GM19395 (cell line): ENCODE measurements around the gene ZNF726.
"Not testable (repeated sequence)": the region's sequence is repeated elsewhere in the genome, so short reads cannot be mapped to it uniquely, and the experiment has no call there.

Source experiments
- ATAC-seq: cut with Tn5 transposase; IDR thresholded peaks from one replicate; pipeline ENCODE4 v1.9.1; 2021; ENCODE audit warnings: mild to moderate bottlenecking, moderate library complexity; ENCODE audit not compliant: unreplicated experiment

The ZNF726 gene

DNA sequence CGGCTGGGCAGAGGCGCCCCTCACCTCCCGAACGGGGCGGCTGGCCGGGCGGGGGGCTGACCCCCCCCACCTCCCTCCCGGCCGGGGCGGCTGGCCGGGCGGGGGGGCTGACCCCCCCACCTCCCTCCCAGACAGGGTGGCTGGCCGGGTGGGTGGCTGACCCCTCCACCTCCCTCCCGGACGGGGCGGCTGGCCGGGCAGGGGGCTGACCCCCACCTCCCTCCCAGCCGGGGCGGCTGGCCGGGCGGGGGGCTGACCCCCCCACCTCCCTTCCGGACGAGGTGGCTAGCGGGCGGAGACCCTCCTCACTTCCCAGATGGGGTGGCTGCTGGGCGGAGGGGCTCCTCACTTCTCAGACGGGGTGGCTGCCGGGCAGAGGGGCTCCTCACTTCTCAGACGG, 22.3 kb downstream of the ZNF726 start:
- ATAC-seq = not testable (repeated sequence)

DNA sequence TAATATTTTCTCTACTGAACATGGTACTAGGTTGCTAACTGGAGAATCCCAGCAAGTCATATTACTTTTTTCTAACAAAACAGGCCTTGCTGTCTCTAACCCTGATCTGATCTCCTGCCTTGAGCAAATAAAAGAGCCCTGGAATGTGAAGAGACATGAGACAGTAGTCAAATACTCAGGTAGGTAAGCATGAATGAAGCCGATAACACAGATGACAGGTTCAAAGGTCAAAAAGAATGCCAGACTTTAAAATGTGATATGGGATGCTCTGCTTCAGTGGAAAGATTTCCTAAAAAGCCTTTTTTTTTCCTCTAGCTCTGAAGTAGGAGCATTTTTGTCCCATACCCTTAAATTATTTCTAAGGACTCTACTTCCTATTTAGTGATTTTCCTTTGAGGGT, 28.7 kb downstream of the ZNF726 start:
- no peak for ATAC-seq

DNA sequence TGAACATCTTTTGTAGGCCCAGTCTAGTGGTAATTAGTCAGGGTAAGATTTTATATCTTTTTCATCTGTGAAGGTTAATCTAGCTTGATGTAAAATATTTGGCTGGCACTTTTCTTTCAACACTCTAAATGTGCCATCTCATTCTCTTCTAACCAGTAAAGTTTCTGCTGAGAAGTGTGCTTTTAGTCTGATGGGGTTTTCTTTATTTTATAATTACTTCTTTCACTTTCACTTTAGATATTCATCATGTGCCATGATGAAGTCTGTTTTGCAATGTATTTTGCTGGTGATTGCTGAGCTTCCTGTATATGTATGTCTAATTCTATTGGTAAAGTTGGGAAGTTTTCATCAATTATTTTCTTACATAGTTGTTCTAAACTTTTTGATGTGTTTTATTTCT, 31.9 kb downstream of the ZNF726 start:
- ATAC-seq = no peak

DNA sequence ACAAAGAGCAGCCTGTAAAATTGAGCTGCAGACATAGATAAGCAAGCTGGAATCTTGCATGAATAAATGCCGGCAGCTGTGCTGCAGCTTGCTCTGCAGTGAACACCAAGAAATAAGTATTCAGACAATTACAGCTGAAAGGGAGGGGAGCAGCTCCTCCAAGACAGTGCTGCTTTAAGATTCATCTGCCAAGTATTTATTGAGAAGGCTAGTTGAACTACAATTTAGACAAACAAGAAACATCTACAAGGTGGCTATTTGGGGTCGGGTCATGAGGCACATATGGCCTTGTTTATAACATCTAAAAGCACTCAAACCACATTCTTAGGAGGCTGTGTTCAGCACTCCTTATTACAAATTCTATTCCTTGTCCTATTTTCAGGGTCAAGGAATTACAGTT, 34.9 kb downstream of the ZNF726 start:
- no peak for ATAC-seq

DNA sequence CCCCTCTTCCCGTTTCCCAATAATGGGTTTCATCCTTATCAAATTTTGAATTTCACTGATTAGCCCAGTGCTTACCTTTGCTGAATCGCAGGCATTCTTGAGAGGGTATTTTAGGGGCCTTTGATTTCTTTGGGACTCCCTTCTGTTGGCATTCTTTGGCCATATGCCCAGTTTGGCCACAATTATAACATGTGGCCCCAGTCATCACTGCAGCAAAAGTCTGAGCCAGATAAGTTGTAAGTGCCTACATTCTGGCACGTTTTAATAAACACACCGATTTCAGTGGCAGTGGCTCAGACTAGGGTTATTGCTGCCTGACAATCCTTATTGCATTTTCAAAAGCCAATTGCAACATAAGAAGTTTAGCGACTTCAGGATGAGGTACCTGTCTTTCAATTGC, 41.4 kb downstream of the ZNF726 start:
- ATAC-seq = no peak

DNA sequence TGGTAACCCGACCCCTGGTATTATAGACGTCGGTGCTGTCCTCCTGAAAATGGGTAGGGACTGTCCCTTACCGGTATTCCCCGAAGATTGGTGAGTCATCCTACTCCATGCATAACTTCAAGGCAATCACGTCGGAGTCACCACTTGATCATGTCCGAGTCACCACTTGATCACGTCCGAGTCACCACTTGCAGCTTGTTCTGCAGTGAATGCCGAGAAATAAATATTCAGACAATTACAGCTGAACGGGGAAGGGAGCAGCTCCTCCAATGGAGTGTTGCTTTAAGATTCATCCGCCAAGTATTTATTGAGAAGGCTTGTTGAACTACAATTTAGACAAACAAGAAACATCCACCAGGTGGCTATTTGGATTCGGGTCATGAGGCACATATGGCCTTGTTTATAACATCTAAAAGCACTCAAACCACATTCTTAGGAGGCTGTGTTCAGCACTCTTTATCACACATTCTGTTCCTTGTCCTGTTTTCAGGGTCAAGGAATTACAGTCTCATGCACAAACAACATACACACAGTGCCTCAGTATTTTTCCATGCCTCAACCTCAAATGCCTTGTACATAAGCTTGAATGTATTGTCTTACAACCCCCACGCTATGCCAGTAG, 43.1 kb downstream of the ZNF726 start:
- ATAC-seq = no peak

DNA sequence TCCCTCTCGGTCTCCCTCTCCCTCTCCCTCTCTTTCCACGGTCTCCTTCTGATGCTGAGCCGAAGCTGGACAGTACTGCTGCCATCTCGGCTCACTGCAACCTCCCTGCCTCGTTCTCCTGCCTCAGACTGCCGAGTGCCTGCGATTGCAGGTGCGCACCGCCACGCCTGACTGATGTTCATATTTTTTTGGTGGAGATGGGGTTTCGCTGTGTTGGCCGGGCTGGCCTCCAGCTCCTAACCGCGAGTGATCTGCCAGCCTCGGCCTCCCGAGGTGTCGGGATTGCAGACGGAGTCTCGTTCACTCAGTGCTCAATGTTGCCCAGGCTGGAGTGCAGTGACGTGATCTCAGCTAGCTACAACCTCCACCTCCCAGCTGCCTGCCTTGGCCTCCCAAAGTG, 48.7 kb downstream of the ZNF726 start:
- ATAC-seq = not testable (repeated sequence)

DNA sequence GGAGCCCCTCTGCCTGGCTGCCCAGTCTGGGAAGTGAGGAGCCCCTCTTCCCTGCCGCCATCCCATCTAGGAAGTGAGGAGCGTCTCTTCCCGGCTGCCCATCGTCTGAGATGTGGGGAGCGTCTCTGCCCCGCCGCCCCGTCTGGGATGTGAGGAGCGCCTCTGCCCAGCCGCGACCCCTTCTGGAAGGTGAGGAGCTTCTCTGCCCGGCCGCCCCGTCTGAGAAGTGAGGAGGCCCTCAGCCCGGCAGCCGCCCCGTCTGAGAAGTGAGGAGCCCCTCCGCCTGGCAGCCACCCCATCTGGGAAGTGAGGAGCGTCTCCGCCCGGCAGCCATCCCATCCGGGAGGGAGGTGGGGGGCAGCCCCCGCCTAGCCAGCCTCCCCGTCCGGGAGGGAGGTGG, 49.2 kb downstream of the ZNF726 start:
- not testable (repeated sequence) for ATAC-seq

DNA sequence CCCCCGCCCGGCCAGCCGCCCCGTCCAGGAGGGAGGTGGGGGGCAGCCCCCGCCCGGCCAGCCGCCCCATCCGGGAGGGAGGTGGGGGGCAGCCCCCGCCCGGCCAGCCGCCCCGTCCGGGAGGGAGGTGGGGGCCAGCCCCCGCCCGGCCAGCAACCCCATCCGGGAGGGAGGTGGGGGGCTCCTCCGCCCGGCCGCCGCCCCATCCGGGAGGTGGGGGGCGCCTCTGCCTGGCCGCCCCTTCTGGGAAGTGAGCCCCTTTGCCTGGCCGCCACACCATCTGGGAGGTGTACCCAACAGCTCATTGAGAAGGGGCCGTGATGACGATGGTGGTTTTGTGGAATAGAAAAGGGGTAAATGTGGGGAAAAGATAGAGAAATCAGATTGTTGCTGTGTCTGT, 49.6 kb downstream of the ZNF726 start:
- ATAC-seq = not testable (repeated sequence)

DNA sequence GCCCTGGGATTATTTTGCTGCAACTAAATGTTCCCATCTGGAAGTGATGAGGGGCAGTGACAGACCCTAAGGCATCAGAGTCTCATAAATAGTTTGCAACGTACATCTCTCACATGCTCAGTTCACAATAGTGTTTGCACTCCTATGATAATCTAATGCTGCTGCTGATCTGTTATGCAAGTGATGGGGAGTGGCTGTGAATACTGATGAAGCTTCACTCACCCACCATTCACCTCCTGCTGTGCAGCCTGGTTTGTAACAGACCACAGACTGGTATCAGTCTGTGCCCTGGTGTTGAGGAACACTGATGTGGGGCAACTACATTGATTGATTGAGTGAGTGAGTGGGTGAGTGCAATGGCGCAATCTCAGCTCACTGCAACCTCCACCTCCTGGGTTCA, 54.9 kb downstream of the ZNF726 start:
- ATAC-seq = no peak

DNA sequence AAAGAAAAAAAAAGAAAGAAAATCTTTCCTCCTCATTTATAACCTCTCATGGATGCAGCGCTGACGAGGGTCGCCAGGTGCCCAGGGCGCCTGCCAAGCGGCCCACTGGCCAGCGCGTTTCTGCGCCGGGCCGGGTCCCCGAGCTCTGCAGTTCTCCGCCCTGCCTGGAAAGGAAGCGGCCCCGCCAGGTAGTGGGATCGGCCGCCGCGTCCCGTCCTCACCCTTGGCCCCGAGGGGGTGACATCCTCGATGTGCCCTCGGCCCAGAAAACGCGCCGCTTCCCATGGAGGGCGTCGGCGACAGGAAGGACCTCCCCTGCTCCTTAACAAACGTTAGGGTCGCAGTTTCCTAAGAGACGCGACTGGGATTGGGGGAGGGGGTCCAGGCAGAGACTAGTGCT, 56.9 kb downstream of the ZNF726 start:
- ATAC-seq = no peak

DNA sequence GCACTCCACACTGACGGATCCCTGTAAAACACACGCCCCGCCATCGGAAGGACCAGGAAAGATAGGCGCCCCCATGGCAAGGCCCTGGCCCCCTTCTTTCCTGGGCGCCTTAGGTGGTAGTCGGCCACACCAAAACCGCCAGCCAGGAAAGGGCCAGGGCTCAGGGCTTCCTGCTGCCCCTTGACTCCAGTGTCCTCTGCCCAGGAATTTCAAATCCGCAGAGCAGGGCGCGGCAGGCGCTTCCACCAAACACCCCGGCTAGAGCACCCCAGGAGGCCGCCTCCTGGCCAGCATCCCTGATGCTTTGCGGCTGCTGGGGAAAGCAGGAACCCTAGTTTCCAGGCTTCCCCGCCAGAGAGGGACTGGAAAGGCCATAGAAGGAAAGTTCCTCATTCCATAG, 57.5 kb downstream of the ZNF726 start:
- no peak for ATAC-seq

DNA sequence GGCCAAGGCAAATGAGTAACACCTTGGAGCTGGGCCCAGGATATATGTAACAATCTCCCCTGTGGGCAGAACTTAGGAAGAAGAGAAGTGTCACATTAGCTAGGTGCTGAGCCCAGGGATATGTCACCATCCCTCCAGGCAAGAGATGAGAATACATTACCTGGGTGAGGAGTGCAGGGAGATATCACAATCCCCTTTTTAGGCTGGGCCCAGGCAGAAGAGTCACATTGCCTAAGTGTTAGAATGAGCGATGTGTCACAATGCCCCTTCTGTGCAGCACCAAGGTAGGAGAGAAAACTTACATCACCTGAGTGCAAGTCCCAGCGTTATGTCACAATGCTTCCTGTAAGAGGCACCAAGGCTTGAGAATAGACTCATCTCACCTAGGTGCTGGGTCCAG, 60.3 kb downstream of the ZNF726 start:
- no peak for ATAC-seq

DNA sequence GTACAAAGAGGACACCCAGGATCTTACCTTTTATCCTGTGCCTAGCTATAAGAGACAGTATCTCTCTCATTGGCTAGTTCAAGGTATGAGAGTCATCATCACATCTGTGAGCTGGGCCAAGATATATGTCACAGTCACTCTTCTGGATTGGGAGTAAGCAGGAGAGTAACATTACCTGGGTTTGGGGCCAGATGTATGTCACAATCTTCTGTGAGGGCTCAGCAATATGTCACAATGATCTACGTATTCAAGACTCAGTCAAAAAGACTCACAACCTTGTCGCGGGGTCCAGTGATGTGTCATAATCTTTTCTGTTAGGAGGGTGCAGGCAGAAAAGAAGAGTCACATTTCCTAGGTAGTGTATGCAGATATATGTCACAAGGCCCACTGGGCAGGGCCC, 61.9 kb downstream of the ZNF726 start:
- not testable (repeated sequence) for ATAC-seq

DNA sequence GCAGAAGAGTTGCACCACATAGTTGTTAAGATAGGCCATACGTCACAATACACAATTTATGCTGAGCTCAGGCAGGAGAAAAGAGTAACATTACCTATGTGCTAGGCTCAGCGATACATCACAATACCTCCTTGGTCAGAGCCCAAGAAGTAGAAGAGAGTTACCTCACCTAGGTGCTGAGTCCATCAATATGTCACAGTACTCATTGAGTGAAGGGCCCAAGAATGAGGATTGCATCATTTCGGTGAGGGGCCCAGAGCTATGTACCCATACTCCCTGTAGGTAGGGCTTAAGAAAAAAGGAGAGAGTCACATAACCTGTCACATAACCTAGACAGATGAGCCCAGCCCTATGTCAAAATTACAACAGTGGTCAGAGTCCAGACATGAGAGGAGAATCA, 62.6 kb downstream of the ZNF726 start:
- not testable (repeated sequence) for ATAC-seq

DNA sequence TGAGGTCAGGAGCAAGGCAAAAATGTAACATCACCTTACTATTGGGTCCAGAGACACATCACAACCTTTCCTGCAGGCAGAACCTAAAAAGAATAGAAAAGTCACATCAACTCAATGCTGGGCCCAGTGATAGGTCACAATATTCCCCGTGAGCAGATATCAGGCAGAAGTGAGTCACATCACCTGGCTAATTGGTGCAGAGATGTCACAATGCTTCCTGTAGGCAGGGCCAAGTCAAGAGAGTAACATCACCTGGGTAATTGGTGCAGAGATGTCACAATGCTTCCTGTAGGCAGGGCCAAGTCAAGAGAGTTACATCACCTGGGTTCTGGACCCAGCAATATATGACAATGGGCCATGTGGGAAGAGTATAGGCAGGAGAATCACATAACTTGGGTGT, 63.4 kb downstream of the ZNF726 start:
- ATAC-seq = no peak

DNA sequence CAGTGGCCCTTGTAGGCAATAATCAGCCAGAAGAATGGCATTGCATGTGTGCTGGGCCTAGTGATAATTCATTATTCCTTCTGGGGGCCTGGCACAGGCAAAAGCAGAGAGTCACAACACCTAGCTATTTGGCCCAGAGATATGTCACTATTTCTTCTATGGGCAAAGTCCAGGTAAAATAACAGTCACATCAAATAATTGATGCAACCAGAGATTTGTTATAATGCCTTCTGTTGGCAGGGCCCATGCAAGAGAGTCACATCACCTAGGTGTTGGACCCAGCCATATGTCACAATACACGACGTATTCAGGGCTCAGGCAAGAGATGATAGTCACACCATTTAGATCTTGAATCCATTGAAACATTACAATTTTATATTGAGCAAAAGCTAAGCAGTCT, 66.1 kb downstream of the ZNF726 start:
- ATAC-seq = no peak

DNA sequence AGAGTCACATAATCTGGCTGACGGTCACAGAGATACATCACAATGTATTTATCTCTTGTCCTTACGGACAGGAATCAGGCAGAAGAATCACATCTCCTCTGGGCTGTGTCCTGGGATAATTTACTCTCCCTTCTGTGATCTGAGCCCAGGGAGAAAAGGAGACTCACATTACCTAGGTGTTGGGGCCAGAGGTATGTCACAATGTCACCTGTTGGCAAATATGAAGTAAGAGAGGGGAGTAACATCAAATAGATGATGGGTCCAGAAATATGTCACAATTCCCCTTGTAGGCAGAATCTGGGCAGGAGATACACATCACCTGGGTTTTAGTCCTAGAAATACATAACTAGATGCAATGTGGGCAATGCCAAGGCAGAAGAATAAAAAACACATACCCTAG, 67.2 kb downstream of the ZNF726 start:
- ATAC-seq = no peak

DNA sequence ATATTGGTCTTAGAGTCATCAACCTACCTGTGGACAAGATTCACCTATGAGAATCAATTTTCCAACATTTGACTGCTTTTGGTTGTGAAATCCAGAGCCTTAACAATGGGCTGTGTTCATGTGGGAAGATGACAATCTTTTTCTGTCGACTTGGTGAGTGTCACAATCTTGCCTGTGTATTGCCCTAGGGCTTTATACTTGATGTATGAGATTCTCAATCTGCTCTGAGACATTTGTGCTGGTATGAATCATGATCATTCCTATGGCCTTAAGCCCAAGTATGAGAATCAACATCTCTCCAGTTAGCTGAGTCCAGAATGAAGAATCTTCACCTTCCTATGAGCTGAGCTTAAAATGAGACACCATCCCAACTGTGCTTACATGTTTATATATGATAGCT, 68.7 kb downstream of the ZNF726 start:
- ATAC-seq = no peak
